GM18502 (cell line): Measurements from ENCODE around the gene KL.

Experiments used
- ATAC-seq: cut with Tn5 transposase; IDR thresholded peaks from one replicate; pipeline ENCODE4 v1.9.1; 2021; ENCODE audit warnings: mild to moderate bottlenecking; ENCODE audit not compliant: unreplicated experiment, poor library complexity

KL gene

GRCh38 chr13:33107361-33107760 is 91.1 kb downstream of the KL start:
- ATAC-seq, result no peak

GRCh38 chr13:33108620-33109019 is 92.4 kb downstream of the KL start:
- ATAC-seq, result no peak

DNA sequence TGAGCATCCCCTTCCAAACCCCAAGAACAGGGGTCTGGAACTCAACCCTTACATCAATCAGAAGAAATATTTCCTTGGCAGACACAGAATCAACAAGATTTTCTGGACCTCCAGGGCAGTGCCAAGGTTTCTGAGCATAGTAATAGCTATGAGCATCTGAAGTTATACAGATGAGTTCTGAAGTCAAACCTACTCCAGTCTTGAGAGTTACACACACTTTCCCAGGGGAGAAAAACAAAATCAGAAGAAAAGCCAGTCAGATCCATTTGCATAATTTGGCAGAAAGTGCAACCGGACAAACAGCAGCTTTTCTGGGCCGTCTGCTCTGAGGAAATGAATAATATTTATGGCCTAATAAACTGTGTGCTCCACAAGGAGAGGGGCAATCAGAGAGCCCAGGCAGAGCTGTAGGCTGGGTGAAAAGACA is 93.1 kb downstream of the KL start:
- ATAC-seq, result peak; percentile 32

GRCh38 chr13:33109801-33110200 is 93.6 kb downstream of the KL start:
- ATAC-seq, result peak; percentile 29

DNA sequence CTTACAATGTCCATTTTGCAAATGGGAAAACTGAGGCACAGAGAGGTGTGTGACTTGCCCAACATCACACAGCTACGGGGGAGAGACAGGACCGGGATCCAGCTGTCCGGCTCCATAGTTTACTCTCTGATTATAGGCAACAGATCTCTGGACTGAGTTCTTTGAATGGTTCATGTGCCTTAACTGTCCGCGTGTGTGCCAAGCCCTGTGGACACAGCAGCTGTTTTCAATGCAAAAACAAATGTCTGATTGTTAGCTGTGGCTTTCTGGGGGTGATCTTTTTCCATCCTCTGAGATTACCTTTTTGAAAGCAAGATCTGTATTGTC is 94.1 kb downstream of the KL start:
- no peak for ATAC-seq

GRCh38 chr13:33110713-33111413 is 94.6 kb downstream of the KL start:
- ATAC-seq, result peak; percentile 47

DNA sequence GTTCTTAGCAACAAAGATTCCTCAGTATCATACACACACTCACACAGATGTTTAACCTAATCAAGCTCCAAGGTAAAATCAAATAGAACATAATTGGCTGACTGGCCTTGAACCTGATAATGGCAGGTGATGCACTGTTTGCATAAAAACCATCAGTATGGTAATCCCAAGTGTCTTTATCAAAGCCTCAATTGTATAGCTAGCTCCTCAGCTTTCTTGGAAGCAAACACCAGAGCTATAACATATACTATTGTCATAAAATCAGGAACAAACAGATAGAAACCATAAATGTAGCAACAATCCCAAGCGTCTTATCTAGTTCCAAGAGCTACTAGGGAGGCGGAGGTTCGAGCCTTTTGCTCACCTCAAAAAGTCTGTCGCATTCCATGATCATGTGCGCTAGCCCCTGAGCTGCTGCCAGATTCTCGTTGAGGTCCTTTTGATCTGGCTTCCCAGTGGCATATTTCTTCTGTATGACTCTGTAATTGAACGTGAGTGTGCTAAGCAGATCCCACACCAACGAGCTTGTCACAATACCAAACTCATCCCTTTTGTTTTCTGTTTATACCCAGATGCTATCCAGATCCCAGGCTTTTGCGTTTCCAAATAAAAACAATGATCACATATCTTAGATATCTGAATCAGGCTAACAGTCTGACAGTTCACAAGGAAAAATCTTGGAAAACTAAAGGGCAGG is 95.3 kb downstream of the KL start:
- ATAC-seq, result peak; percentile 12

DNA sequence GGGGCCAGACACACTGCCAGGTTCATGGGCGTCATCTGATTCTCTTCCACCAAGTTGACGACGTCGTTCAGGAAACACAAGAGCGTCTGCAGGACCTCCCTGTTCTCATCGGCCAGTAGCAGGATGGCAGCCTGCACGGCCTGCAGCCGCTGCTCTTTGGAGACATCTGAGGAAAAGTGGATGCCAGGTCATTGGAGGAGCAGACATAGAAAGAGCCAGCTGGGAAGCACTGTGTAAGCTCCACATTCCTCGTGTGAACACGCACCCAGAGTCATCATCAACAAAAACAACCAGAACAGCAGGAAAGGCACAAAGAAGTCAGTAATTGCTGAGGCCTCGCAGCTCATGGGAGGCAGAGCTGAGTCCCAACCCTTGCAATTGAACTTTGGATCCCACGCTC is 96.5 kb downstream of the KL start:
- ATAC-seq, result no peak

DNA sequence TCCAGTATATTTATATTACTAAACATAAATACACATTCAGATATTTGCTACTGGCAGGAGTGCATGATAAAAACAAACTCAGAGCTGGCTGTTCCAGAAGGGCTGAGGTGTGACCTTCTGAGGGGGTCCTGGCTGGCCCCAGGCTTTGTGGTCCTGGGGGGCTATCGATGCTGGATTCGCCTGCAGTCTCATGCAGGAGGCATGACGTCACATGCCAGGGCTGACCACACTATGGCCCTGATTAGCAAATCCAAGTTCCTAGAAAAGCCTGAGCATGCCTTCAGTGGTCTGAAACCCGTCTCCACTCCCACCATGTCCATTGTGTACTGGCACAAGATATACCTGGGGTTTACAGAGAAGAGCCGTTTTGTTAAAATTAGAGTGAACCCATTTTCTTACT is 97.9 kb downstream of the KL start:
- no peak for ATAC-seq

GRCh38 chr13:33115274-33115673 is 99.1 kb downstream of the KL start:
- no peak for ATAC-seq
